NCI-H146 (cell line): ENCODE data around the gene PIGV.

Source experiments
- DNase-seq: peaks from one replicate; lab custom pipeline; 2025; lab: John Stamatoyannopoulos, UW

The PIGV gene

DNA sequence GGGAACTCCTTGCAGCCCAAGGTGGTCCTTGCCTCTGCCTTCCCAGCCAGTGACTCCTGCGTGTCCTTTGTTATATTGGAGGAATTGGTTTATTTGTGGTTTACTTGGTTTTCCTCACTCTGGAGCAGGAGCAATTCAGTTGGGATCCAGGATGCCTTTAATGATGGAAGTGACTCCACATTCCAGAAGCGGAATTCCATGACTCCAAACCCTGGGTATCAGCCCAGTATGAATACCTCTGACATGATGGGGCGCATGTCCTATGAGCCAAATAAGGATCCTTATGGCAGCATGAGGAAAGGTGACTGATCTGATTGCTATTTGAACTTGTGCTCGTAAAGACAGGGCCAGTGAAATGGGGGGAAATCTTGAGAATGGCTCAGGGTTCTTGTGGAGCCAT is 15.1 kb upstream of the PIGV start:
- no peak for DNase-seq

DNA sequence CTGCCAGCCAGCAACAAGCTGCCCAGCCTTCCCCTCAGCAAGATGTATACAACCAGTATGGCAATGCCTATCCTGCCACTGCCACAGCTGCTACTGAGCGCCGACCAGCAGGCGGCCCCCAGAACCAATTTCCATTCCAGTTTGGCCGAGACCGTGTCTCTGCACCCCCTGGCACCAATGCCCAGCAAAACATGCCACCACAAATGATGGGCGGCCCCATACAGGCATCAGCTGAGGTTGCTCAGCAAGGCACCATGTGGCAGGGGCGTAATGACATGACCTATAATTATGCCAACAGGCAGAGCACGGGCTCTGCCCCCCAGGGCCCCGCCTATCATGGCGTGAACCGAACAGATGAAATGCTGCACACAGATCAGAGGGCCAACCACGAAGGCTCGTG is 13.3 kb upstream of the PIGV start:
- DNase-seq = no peak

DNA sequence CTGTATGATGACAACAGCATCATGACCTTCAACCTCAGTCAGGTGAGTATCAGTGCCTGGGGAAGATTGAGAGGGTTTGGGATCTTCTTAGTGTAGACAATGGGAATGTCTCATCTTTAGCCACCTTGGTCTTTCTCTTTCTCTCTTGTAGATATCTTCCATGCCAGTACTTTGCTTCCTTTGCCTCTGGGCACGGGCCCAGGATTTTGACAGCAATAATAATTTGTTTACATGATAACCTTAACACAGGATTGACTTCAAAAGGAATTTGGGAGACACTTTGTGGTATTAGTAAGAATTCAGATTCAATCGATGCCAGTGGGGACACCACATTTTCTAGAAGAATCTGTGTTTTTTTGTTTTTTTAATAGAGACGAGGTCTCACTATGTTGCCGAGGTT is 12.1 kb upstream of the PIGV start:
- no peak for DNase-seq

DNA sequence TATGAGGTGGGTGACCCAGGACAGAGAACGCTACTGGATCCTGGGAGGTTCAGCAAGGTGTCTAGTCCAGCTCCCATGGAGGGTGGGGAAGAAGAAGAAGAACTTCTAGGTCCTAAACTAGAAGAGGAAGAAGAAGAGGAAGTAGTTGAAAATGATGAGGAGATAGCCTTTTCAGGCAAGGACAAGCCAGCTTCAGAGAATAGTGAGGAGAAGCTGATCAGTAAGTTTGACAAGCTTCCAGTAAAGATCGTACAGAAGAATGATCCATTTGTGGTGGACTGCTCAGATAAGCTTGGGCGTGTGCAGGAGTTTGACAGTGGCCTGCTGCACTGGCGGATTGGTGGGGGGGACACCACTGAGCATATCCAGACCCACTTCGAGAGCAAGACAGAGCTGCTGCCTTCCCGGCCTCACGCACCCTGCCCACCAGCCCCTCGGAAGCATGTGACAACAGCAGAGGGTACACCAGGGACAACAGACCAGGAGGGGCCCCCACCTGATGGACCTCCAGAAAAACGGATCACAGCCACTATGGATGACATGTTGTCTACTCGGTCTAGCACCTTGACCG is 8.6 kb upstream of the PIGV start:
- no peak for DNase-seq

DNA sequence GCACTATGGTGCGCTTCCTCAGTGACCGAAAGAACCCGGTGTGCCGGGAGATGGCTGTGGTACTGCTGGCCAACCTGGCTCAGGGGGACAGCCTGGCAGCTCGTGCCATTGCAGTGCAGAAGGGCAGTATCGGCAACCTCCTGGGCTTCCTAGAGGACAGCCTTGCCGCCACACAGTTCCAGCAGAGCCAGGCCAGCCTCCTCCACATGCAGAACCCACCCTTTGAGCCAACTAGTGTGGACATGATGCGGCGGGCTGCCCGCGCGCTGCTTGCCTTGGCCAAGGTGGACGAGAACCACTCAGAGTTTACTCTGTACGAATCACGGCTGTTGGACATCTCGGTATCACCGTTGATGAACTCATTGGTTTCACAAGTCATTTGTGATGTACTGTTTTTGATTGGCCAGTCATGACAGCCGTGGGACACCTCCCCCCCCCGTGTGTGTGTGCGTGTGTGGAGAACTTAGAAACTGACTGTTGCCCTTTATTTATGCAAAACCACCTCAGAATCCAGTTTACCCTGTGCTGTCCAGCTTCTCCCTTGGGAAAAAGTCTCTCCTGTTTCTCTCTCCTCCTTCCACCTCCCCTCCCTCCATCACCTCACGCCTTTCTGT is 7.3 kb upstream of the PIGV start:
- no peak for DNase-seq

DNA sequence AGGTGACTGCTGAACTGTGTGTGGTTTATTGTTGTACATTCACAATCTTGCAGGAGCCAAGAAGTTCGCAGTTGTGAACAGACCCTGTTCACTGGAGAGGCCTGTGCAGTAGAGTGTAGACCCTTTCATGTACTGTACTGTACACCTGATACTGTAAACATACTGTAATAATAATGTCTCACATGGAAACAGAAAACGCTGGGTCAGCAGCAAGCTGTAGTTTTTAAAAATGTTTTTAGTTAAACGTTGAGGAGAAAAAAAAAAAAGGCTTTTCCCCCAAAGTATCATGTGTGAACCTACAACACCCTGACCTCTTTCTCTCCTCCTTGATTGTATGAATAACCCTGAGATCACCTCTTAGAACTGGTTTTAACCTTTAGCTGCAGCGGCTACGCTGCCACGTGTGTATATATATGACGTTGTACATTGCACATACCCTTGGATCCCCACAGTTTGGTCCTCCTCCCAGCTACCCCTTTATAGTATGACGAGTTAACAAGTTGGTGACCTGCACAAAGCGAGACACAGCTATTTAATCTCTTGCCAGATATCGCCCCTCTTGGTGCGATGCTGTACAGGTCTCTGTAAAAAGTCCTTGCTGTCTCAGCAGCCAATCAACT is 6.4 kb upstream of the PIGV start:
- DNase-seq = no peak

DNA sequence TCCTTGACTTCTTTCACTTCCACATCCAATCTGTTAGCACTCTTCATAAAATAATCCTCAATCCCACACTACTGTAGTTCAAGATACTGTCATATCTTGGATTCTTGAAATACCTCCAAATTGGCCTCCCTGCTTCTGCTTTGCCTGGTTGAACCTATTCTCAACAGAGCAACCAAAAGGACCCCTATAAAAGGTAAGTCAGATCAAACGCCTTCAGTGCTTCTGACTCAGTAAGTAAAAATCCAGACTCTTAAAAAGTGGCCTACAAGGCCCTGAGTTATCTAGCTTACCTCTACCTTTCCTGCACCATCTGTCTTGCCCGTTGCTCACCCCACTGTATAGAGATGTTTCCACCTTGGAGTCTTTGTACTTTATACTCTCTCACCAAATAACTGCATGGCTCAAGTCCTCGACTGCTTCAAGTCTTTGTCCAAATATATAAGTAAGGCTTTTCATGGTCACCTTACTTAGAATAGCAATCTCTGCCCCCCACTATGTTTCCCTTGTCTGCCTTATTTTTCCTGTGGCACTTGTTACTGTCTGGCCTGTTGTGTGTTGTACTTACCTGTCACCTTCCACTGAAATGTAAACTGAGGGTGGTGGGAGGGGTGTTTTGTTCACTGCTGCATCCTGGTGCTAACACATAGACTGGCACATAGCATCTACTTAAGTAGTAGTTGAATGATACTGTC is 5.1 kb upstream of the PIGV start:
- no peak for DNase-seq

DNA sequence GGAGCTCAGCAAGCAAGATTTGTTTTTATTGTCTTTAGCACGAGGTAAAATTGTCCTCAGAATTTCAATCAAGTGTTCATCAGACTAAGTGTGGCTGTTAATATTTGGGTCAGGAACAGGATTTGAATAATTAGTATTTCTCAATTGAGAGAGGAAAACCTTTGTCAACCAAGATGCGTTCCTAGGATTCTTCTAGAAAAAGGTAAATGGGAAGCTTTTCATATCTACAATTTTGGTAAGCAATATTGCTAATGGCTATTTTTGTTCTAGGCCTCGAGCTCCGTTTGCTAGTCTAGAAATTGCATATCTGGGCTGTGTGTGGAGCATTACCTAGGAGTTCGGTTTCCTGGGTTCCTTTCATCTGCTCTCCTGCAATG is 4.1 kb upstream of the PIGV start:
- no peak for DNase-seq

DNA sequence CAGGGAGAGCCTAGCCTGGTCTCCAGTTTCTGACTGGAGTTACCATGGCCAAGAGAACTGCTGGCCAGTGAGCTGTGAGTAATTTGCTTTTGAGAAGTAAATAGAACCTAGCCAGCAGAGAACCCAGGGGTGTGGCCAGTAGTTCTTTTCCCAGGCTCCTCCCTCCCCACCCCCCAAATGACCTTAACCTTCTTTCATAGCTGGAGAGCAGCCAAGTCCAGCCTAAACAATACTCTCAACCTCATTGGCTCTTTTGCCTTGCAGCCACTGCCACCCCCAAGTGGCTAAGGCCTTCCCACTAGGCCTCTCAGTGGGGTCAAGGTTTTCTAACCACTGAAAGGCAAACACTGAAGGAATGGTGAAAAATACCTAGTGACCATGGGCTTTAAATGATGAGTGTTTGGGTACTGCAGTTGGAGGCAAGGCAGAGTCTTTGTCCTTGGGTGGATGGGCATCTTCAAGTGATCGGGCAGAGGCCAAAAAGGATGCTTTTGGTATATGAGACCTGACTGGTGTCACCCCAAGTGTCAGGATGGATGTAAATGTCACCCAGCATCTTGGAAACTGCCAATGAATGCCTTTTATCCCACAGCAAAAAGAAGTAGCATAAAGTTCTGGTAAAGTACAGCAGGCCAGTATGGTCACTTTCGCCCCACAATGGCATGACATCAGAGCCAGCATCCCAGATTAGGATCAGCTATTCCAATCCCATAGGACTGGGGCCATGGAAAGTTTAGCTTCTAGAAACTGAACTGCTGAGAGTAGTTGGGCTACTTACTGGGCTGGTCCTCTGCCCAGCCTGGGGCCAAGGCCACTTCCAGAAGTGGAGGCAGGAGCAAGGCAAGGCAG is 3.5 kb upstream of the PIGV start:
- DNase-seq = peak; percentile 42

DNA sequence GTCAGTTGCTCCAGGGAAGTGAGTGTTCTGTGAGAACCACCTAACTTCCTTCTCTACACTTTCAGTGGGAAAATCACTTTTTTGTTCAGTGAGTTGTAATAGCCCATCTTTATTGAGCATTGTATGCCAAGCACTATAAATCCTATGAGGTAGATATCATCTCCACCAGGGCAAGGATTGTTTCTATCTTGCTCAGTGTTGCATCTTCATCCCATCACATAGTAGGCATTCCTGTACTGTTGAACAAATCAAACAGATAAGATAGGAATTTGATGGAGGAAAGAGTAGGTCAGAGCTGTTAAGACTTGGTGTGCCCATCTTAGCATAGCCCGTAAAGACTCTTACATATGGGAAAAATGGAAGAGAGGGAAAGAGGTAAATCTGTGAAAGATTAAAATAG is 2.9 kb upstream of the PIGV start:
- DNase-seq = no peak

DNA sequence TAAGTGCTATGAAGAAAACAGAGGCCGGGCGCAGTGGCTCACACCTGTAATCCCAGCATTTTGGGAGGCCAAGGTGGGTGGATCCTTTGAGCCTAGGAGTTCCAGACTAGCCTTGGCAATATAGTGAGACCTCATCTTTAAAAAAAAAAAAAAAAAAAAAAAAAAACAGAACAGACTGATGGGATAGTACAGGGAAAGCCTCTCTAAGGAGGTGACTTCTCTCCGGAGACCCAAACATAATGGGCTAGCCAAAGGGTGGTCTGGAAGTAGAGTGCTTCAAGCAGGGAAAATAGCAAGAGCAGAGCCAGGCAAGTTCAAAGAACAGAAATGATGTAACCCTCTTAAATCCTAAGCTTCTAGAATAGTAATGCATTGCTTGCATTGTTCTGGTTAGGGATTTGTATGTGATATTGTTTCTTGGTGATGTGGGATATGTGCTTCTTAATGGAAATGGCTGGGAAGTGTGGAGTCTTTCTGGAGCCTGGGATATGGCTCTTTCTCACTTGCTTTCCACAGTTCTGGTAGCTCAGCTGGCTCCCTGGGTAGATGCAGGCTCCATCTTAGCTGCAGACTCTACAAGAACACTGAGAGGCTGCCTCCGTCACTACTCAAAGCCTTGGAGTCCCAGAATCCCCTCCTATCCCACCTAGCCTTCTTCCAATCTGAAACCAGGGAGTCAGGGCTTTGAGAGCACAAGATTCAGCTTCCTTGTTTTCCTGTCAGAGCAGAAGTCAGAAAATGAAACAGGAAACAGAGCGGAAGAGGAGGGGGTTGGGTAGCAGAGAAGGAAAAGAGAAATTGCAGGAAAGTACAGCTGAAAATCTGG is 1.9 kb upstream of the PIGV start:
- DNase-seq = no peak

DNA sequence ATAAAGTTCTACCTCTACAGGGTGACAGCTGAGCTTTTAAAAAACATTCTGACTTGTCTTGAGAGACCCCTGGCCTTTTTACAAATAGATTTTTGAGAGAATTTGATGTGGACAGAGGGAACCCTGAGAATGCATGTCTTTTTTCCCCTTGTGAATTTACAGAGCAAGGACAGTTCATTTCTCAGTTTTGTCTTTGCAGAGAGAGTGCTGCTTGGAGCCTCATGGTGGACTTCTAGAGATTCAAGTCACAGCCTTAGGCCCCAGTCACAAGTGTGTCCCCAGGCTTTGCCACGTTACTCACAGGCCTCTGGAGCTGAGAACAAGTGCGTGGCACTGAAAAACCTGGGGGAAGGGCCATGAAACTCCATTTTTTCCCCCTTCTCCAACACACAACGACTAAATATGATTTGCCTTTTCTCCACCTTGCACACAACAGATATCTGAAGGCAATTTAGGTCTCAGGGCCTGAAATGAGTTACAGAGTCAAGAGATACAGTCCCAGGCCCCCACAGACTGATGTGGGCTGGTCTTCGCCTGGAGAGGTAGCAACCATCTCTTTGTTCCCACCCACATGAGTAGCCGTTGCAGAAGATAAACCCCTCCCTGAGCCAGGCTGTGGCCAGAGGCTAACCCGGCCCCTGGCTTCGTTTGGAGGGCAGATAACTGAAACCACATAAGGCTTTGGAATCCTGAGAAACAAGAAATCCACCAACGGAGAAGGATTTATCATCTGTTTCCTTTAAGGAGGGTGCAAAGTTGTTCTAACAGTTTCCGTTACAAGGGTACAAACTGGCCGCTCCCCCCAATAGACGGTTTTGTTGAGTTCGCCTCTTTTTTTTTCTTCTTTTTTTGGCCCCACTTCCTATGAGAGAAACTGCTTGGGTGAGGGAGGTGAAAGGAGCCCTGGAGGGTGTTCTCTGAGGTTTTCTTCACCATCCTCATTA is 1.0 kb upstream of the PIGV start:
- DNase-seq = peak; percentile 21

DNA sequence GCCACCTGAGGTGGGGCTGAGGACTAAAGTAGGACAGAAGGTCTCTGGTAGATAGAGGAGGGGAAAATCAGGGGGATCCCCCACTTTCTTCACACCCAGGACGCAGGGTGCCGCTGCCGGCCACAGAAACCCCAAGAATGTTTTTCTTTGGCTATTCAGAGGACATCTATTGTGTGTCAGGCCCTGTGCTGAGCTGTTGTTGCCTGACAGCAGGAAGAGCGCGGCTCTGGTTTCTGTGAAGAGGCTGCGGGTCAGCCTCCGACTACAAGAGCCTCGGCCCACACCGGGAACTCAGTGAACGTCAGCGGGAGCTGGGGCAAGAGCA is 407 bp upstream of the PIGV start:
- peak; percentile 59 for DNase-seq

DNA sequence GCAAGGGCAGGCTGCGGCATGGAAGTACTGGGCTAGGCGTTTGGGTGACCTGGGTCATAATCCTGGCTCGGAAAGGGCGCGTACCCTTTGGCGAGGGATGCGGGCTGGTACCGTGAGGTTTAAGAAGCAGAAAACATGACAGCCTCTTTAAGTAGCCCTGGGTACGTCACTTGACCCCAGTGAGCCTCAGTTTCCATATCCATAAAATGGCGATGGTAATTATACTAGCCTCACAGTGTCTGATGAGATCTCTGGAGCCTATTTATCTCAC is 700 bp downstream of the PIGV start:
- no peak for DNase-seq

DNA sequence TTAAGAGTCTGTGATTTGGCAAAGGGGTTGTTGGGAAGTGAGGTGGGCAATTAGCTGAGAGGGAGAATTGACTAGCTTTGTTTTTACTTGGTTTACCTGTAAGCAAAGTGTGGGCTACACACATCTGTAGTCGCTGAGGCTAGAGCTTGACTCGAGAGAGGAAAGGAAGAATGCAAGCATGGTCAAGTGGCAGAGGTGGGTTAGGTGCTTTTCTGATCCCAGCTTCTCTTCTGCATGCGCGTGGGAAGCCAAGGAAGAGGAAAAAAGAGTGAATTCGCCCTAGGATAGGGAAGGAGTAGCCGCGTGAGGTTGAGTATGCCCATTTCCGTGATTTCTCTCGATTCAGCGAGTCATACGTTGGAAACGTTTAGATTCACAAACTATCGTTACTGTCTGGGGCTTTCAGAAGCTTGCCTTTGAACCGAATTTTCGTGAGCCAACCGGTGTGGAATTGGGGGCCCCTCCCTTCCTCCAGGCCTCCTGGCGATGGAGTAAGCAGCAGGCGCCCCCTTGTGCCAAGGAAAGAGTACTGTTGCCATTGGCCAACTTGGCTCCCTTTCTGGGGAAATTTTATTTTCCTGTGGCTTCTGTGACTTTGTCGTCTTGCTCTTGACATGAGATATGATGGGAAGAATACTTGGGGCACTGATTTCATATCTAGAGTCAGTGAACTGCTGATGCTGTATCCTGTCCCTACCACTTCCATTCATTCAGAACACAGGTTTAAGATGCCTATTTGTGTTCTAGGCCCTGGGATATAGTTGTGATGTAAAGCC is 1.3 kb downstream of the PIGV start:
- DNase-seq = peak; percentile 72

DNA sequence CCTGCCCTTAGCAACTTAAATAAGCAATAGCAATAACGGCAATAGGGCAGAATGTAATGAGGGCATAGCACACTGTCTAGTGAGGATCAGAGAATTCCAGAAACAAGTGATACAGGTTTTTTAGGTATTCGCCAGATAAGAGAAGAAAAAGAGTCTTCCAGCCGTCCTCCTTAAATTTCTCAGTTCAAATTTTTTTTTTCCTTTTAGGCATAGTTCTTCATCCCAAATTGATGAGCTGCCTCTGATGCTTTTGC is 1.8 kb downstream of the PIGV start:
- DNase-seq = no peak

DNA sequence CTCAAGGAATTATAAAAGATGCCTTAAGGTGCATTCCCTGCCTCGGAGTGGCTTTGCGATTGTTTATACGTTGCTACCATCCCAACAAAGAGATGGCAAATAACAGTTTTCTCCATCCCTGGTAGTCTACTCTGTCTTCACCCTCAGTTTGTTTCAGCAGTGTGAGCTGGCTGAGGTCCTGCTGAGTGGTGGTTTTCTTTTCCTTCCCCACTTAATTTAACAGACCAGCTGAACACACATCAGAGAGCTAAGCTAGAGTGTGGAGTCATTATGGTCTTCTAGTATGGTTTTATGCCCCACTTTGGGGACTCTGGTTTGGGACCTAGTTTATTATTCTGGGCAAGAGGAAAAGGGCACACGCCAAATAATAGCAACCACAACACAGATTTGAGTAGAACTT is 2.2 kb downstream of the PIGV start:
- peak; percentile 15 for DNase-seq

DNA sequence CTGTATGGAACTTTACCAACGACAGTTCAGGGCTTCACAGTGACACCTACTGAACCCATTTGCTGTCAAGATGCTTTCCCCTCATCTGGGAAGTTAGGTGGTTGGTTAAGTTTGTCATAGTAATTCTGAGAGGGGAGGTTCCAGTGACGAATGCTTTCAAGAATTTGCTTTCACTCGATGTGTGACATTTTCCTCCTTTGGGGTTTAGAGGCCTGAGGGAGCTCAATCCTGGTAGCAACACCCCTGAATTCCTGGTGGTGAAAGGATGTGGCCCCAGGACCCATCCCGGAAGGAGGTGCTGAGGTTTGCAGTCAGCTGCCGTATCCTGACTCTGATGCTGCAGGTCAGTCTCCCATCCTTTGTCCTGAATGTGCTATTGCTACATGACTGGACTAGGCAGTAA is 2.8 kb downstream of the PIGV start:
- no peak for DNase-seq

DNA sequence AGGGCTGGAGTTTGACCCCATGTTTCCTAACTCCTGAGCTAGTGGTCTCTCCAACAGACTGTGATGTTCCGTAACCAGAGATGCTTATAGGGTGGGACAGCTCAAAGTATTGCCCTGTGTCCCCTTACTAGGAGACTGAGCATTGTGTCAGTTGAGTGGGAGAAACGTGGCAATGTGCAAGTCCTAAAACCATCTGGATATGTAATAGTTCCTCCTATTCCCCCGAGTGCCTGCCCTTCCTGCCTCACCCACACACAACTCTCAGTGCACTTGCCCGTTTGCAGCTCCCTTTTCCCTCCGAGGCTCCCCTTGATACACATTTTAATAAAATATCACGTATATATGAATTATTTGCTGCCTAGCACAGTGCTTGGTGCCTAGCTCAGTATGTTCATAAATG is 3.4 kb downstream of the PIGV start:
- no peak for DNase-seq

DNA sequence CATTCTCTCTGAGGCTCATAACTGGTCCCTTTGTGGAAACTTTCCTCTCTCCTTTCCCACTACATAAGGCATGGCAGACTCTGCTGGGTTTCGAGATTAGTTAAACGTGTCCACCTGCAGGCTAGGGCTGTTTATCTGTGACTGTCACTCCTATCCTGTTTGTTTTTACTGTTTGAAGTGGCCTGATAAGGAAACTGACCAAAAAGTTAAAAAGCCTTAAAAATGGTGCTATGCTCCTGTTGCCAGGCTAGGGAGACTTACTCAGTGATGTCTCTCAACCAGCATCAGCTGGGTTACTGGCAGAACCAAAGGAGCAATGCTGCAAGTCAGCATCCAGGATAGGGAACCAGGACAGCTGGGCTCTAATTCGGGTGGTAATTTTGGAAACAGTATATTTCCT is 3.9 kb downstream of the PIGV start:
- DNase-seq = no peak
